HG03196 (cell line): ENCODE results near the gene CDC42EP3.

Experiments
- ATAC-seq: cut with Tn5 transposase; IDR thresholded peaks from one replicate; pipeline ENCODE4 v1.9.1; 2021; ENCODE audit not compliant: unreplicated experiment

CDC42EP3 gene

GRCh38 chr2:37683921-37684780 lies 12.7 kb upstream of the CDC42EP3 start:
- no peak for ATAC-seq

- no peak for ATAC-seq
Measured at GRCh38 chr2:37683241-37683640, 11.8 kb upstream of the CDC42EP3 start.

- no peak for ATAC-seq
Measured at GRCh38 chr2:37682473-37682872, 11.0 kb upstream of the CDC42EP3 start.

- ATAC-seq, result no peak
Measured at GRCh38 chr2:37681587-37681986, 10.1 kb upstream of the CDC42EP3 start.

GRCh38 chr2:37679072-37679695 lies 7.7 kb upstream of the CDC42EP3 start:
- ATAC-seq, result no peak

- no peak for ATAC-seq
Measured at GRCh38 chr2:37676274-37676673, 4.8 kb upstream of the CDC42EP3 start.

GRCh38 chr2:37674946-37675345 lies 3.5 kb upstream of the CDC42EP3 start:
- no peak for ATAC-seq

- no peak for ATAC-seq
Measured at GRCh38 chr2:37672870-37673184, 1.4 kb upstream of the CDC42EP3 start.

GRCh38 chr2:37672104-37672869 lies 845 bp upstream of the CDC42EP3 start:
- peak; percentile 43 for ATAC-seq

- peak; percentile 4 for ATAC-seq
Measured at GRCh38 chr2:37671816-37672103, 318 bp upstream of the CDC42EP3 start.

- ATAC-seq, result no peak
Measured at GRCh38 chr2:37670378-37671008, 949 bp downstream of the CDC42EP3 start.

GRCh38 chr2:37669446-37669845 lies 2.0 kb downstream of the CDC42EP3 start:
- no peak for ATAC-seq

GRCh38 chr2:37667704-37668103 lies 3.7 kb downstream of the CDC42EP3 start:
- no peak for ATAC-seq

- ATAC-seq, result no peak
Measured at GRCh38 chr2:37666772-37667171, 4.7 kb downstream of the CDC42EP3 start.

GRCh38 chr2:37665604-37666362 lies 5.7 kb downstream of the CDC42EP3 start:
- ATAC-seq, result no peak

- no peak for ATAC-seq
Measured at GRCh38 chr2:37665043-37665442, 6.4 kb downstream of the CDC42EP3 start.

GRCh38 chr2:37664231-37664643 lies 7.2 kb downstream of the CDC42EP3 start:
- no peak for ATAC-seq

- ATAC-seq, result no peak
Measured at GRCh38 chr2:37663390-37663789, 8.1 kb downstream of the CDC42EP3 start.

- no peak for ATAC-seq
Measured at GRCh38 chr2:37659723-37660122, 11.7 kb downstream of the CDC42EP3 start.

- ATAC-seq, result no peak
Measured at GRCh38 chr2:37658682-37659081, 12.8 kb downstream of the CDC42EP3 start.

- no peak for ATAC-seq
Measured at GRCh38 chr2:37657471-37657870, 14.0 kb downstream of the CDC42EP3 start.
